Coronary artery (tissue), 2 donors: ENCODE results near the gene CST3.
A peak's percentile ranks its signal among the peaks of the same experiment; 100 is the strongest.
"Not testable (repeated sequence)": the region's sequence is repeated elsewhere in the genome, so short reads cannot be mapped to it uniquely, and the experiment has no call there.

ENCODE experiments used
- DNase-seq: peaks from one replicate; pipeline ENCODE4 v3.0.0-alpha.2; 2017; ENCODE audit warnings: low spot score
- H3K27ac ChIP-seq, 2 donors: fragments of 200-600 bp; sonication (generic); one replicate each; pipeline ENCODE4 v1.5.1; 2016 to 2019
- H3K4me3 ChIP-seq: fragments of 200-600 bp; sonication (generic); 2 replicates; pipeline ENCODE4 v1.5.1; 2016; ENCODE audit warnings: mild to moderate bottlenecking, moderate library complexity
- TF ChIP-seq, protein P1 (sequence below): fragments of 200-600 bp; sonication (generic); IDR thresholded peaks from one replicate; pipeline ENCODE4 v1.5.1; 2019; ENCODE audit warnings: antibody characterized with exemption

Gene CST3

DNA sequence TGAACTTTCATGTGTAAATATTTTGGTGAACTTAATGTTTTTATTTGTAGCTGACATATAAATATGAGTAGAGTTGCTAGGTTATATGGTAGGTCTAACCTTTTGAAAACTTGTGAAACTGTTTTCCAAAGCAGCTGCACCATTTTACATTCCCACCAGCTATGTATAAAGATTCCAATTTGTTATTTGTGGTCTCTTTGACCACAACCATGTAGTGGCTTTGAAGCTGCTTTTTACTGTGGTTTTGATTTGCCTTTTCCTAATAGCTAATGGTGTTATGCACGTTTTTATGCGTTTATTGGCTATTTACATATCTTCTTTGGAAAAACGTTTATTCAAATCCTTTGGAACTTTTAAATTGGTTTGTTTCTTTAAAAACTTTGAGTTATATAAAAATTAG is 10.3 kb downstream of the CST3 start:
- no peak overlapping the region for H3K27ac ChIP-seq
- H3K4me3 ChIP-seq = no peak overlapping the region
- no peak for DNase-seq
- TF ChIP-seq, protein P1, sequence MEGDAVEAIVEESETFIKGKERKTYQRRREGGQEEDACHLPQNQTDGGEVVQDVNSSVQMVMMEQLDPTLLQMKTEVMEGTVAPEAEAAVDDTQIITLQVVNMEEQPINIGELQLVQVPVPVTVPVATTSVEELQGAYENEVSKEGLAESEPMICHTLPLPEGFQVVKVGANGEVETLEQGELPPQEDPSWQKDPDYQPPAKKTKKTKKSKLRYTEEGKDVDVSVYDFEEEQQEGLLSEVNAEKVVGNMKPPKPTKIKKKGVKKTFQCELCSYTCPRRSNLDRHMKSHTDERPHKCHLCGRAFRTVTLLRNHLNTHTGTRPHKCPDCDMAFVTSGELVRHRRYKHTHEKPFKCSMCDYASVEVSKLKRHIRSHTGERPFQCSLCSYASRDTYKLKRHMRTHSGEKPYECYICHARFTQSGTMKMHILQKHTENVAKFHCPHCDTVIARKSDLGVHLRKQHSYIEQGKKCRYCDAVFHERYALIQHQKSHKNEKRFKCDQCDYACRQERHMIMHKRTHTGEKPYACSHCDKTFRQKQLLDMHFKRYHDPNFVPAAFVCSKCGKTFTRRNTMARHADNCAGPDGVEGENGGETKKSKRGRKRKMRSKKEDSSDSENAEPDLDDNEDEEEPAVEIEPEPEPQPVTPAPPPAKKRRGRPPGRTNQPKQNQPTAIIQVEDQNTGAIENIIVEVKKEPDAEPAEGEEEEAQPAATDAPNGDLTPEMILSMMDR = no peak

DNA sequence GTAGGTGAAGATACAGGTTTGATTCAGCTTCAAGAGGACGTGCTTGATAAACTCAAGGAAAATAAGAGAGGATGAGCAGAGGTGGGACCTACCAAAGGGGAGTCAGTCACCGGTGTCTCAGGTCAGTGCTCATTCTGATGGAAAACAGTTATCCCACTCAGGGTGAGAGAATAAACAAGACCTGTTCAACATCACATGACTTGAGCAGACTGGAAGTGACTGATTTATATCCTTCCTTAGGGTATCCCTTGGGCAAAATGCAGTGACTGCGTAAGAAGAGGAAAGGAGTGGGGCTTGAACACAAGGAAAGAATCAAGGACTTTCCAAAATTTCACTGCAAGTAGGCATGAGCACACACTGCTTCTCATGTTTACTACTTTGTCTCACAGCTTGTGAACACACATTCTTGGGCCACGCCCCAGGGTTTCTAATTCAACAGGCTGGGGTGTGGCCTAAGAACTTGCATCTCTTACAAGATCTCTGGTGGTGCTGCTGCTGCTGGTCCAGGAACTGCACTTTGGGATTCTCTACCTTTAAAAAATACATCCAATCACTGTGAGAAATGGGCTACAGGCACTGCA is 11.6 kb downstream of the CST3 start:
- Histone ChIP-seq H3K27ac (no peak overlapping the region), H3K4me3 (no peak overlapping the region)
- DNase-seq = no peak
- TF ChIP-seq, protein P1 = no peak

DNA sequence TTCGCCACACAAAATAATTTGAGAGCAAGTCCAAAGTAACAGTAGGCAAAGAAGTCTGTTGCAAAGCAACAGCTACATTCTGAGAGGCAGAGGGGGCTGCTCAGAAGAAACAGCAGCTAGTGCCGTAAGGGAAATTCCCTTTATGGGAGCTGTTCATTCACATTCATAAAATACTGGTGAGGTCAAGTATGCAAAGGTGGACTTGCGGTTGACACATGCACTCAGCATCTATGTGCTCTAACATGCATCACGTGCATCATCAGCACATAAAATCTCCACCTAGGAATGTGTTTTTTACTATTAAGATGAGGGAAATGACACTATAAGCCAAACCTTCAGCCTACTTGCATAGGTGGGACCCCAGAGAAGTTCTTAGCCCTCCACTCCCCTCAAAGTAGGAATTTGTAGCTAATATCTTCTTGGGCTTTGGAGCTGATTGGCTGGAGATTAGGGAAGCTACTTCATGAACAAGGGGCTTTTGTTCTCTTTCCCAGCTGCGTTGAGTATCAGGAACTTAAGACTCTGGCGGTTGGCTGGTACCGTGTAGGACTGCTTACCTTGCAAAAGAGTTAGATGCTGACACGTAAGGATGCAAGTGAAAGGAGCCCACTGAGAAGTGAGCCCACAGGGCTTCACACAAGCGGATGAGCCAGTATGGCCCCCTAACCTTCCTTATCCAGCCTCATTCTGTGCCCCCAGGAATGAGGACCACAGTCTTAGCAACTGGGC is 12.4 kb downstream of the CST3 start:
- H3K27ac ChIP-seq = no peak overlapping the region
- H3K4me3 ChIP-seq = no peak overlapping the region
- TF ChIP-seq, protein P1 = no peak
- DNase-seq = no peak

DNA sequence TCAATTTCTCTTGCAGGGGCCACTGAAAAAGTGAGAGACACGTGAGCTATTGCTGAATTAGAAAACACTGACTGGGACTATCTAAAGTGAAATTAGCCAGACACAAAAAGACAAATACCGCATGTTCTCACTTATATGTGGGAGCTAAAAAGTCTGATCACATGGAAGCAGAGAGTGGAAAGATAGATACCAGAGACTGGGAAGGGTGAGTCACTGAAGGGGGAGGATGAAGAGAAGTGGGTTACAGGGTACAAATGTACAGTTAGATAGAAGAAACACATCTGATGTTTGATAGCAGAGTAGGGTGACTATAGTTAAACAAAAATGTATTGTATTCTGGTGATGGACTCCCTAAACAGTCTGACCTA is 13.4 kb downstream of the CST3 start:
- no peak for DNase-seq
- Histone ChIP-seq H3K27ac (peak overlapping the region; percentile 82 to 96), H3K4me3 (no peak overlapping the region)
- TF ChIP-seq, protein P1 = no peak

DNA sequence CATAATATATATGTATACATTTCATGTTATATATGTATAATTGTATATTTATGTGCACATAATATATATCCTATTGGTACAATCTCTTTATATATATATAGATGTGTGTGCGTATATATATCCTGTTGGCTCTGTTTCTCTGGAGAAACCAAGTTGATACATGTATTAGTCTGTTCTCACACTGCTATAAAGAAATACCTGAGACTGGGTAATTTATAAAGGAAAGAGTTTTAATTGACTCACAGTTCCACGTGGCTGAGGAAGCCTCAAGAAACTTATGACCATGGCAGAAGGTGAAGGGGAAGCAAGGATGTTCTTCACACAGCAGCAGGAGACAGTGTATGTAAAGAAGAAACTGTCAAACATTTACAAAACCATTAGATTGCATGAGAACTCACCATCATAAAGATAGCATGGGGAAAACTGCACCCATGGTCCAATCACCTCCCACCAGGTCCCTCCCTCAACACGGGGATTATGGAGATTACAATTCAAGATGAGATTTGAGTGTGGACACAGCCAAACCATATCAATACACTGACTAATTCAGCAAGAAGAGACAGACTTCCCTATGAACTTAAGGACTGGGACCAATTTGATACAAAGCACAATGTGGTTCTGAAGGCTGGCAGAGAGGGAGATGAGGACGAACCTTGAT is 14.0 kb downstream of the CST3 start:
- TF ChIP-seq, protein P1 = no peak
- H3K27ac ChIP-seq = peak overlapping the region; percentile 82 to 96
- no peak overlapping the region for H3K4me3 ChIP-seq
- DNase-seq = no peak

DNA sequence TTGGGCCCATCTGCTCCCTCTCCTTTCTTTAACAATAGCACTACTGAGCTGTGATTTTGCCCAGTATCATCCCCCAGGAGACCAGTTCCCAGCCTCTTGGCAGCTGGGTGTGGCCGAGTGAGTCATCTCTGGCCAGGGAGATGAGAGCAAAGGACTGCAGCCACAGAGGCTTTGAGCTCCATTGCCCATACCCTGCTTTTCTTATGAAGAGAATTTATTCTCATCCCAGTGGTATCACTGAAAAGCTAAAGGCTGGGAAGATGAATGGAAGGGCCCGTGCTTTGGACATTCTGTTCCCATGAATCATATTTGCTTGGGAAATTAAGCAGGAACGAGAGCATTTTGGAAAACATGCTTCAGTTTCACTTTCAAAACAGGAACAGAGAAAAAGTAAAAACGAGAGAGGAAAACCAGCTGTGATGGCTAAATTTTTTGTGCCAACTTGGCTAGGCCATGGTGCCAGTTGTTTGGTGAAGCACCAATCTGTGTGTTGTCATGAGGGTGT is 14.9 kb downstream of the CST3 start:
- peak; percentile 89 for DNase-seq
- peak overlapping the region; percentile 65 for H3K4me3 ChIP-seq
- TF ChIP-seq, protein P1 = no peak
- peak overlapping the region; percentile 82 to 96 for H3K27ac ChIP-seq

DNA sequence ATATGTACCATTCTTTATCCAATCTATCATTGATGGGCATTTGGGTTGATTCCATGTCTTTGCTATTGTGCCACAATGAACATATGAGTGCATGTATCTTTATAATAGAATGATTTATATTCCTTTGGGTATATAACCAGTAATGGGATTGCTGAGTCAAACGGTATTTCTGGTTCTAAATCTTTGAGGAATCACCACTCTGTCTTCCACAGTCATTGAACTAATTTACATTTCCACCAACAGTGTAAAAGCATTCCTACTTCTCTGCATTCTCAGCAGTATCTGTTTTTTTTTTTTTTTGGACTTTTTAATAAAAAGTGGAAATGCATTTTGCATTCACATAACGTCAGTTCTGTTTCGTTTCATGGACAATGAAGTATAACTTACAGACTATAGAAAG is 15.4 kb downstream of the CST3 start:
- not testable (repeated sequence) for DNase-seq
- H3K27ac ChIP-seq = peak overlapping the region; percentile 82 to 96
- peak overlapping the region; percentile 65 for H3K4me3 ChIP-seq

DNA sequence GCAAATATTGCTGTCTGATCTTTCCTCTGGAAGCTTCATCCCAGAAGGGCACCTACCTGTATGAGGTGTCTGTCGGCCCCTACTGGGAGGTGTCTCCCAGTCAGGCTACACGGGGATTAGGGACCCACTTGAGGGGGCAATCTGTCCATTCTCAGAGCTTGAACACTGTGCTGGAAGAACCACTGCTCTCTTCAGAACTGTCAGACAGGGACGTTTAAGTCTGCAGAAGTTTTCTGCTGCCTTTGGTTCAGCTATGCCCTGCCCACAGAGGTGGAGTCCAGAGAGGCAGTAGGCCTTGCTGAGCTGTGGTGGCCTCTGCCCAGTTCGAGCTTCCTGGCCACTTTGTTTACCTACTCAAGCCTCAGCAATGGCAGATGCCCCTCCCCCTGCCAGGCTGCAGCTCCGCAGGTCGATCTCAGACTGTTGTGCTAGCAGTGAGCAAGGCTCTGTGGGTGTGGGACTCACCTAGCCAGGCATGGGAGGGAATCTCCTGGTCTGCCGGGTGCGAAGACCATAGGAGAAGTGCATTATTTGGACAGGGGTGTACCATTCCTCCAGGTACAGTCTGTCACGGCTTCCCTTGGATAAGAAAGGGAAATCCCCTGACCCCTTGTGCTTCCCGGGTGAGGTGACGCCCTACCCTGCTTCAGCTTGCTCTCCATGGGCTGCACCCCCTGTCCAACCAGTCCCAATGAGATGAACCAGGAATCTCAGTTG is 16.9 kb downstream of the CST3 start:
- DNase-seq = peak; percentile 53
- not testable (repeated sequence) for H3K4me3 ChIP-seq, H3K27ac ChIP-seq
